Right ventricle myocardium superior (tissue), 1 donor: ENCODE results near the gene FBXO17. TPM values are rescaled to one million over a fixed set of nuclear protein-coding genes. Genes with fewer than 3 reads are reported as not detected.

ENCODE experiments used
- ATAC-seq: fragments of 200-7000 bp; cut with Tn5 transposase; one replicate; pipeline ENCODE4 v1.9.1; 2020; ENCODE audit warnings: mild to moderate bottlenecking; ENCODE audit not compliant: poor library complexity
- DNase-seq: peaks from one replicate; pipeline ENCODE4 v3.0.0-alpha.2; 2020
- intact Hi-C: fragments of 100-400 bp; cut with DNase I; formaldehyde crosslinking; loops from one replicate; pipeline ENCODE4 v1.11.2; 2022
- total RNA-seq: library from RNA; stranded (reverse); fragmentation: NEBNext Ultra II Directional; extraction: Animal tissue kit (Norgen Biotek cat#: 25700); gene quantifications from one replicate; pipeline ENCODE4 v1.2.1, GENCODE V29; 2021
- donor health status: DM: no; HTN: yes; CAD: no; lungs with severe emphysema.

Gene FBXO17
- total RNA-seq, 1 donor from 2014 or later = 1.7 TPM

- DNase-seq = no peak
- intact Hi-C loops = no loop called here
- ATAC-seq = no peak
Observed at GRCh38 chr19:38904581-38905539, 70.7 kb downstream of the FBXO17 start.

GRCh38 chr19:38901683-38902082 is 73.9 kb downstream of the FBXO17 start:
- DNase-seq = no peak
- no peak for ATAC-seq
- intact Hi-C loops = no loop called here

GRCh38 chr19:38900743-38901190 is 74.8 kb downstream of the FBXO17 start:
- DNase-seq (no peak), ATAC-seq (no peak)
- intact Hi-C loops = no loop called here

GRCh38 chr19:38900202-38900629 is 75.3 kb downstream of the FBXO17 start:
- intact Hi-C loops = no loop called here
- DNase-seq = no peak
- no peak for ATAC-seq

- DNase-seq (peak; percentile 100), ATAC-seq (peak; percentile 98)
- intact Hi-C loops = no loop called here
Observed at GRCh38 chr19:38899447-38900201, 75.9 kb downstream of the FBXO17 start, which contains the start of the genes NFKBIB and SIRT2. TSS of gene NFKBIB (plus strand) at chr19:38899969. CDS start at chr19:38900033, 64 bp downstream. TSS of gene SIRT2 (minus strand) at chr19:38899618. CDS start at chr19:38899521, 97 bp downstream.

GRCh38 chr19:38898788-38899446 is 76.6 kb downstream of the FBXO17 start:
- DNase-seq = peak; percentile 50
- intact Hi-C loops = no loop called here

GRCh38 chr19:38894968-38895367 is 80.6 kb downstream of the FBXO17 start:
- DNase-seq (no peak), ATAC-seq (no peak)
- intact Hi-C loops = no loop called here

More at GRCh38 chr19:38898788-38899446, 76.6 kb downstream of the FBXO17 start:
- no peak for ATAC-seq

- no peak for ATAC-seq
- DNase-seq = no peak
- intact Hi-C loops = no loop called here
Observed at GRCh38 chr19:38893341-38893771, 82.2 kb downstream of the FBXO17 start.

- DNase-seq (no peak), ATAC-seq (no peak)
- intact Hi-C loops = no loop called here
Observed at GRCh38 chr19:38892841-38893240, 82.7 kb downstream of the FBXO17 start.

GRCh38 chr19:38891771-38892170 is 83.8 kb downstream of the FBXO17 start:
- no peak for ATAC-seq
- intact Hi-C loops = no loop called here
- DNase-seq = no peak

Other genes with a start within 250 kb of the FBXO17 start
- gene CAPN12, start 231.3 kb downstream of the FBXO17 start, total RNA-seq = not detected
- gene LGALS7, start 202.2 kb downstream of the FBXO17 start, total RNA-seq = not detected
- not detected for gene LGALS7B, start 186.5 kb downstream of the FBXO17 start, total RNA-seq
- 0.86 TPM for gene LGALS4, start 162.8 kb downstream of the FBXO17 start, total RNA-seq
- 1,260 TPM for gene ECH1, start 143.9 kb downstream of the FBXO17 start, total RNA-seq
- 158 TPM for gene HNRNPL, start 125.8 kb downstream of the FBXO17 start, total RNA-seq
- gene RINL, start 97.5 kb downstream of the FBXO17 start, total RNA-seq = 6.3 TPM
- 96.2 TPM for gene SIRT2, start 76.1 kb downstream of the FBXO17 start, total RNA-seq
- gene NFKBIB, start 75.8 kb downstream of the FBXO17 start, total RNA-seq = 14.5 TPM
- gene CCER2, start 63.6 kb downstream of the FBXO17 start, total RNA-seq = not detected
- gene SARS2, start 45.0 kb downstream of the FBXO17 start, total RNA-seq = 14.5 TPM
- gene MRPS12, start 44.8 kb downstream of the FBXO17 start, total RNA-seq = 74.3 TPM
- gene FBXO27, start 56.8 kb upstream of the FBXO17 start, total RNA-seq = 13.0 TPM
- gene ACP7, start 108.6 kb upstream of the FBXO17 start, total RNA-seq = not detected
- gene PAK4, start 150.0 kb upstream of the FBXO17 start, total RNA-seq = 14.0 TPM
- gene NCCRP1, start 221.2 kb upstream of the FBXO17 start, total RNA-seq = not detected
- not detected for gene SYCN, start 228.5 kb upstream of the FBXO17 start, total RNA-seq